Measurements from ENCODE around the gene SAMD14. TPM values are rescaled to one million over a fixed set of nuclear protein-coding genes. Genes with fewer than 3 reads are reported as not detected.
A peak's percentile ranks its signal among the peaks of the same experiment; 100 is the strongest.

SAMD14 gene
- 1 to 10 TPM in 7 of 9 donors, under 1 TPM in 2; 0.44 to 3.9 (median 1.2) TPM for total RNA-seq
- polyA plus RNA-seq, result 1 to 10 TPM in 1 of 2 donors, under 1 TPM in 1; 0.72 to 2.8 TPM
- long read RNA-seq, donor 1, result 0 reads
- long read RNA-seq, donor 2, partial matches to known transcripts, result 3 of 7 reads
- long read RNA-seq, donor 2, other reads (novel, unspliced or antisense), result 2 of 7 reads
- long read RNA-seq, donor 3, result 0 reads

GRCh38 chr17:50129728-50130558 is at the start of gene SAMD14:
SAMD14 (minus strand) TSS chr17:50130160; CDS start chr17:50124959, 5,201 bp downstream.
- TF ChIP-seq CTCF (IDR thresholded peaks at IDR 0.05) (no peak), POLR2A (IDR thresholded peaks at IDR 0.05) (no peak)
- Histone ChIP-seq H3K27me3 (peaks cover 0 to 20% (median 0%) of the 10 kb centered on the region in 9 donors), H3K27ac (peak within 1 kb of the TSS in 1 of 12 donors; percentile 24), H3K4me3 (peak within 1 kb of the TSS; percentile 22 to 61 (median 51)), H3K36me3 (peaks cover 0 to 11% (median 7%) of the 10 kb centered on the region in 9 donors), H3K4me1 (peaks cover 0 to 58% (median 29%) of the 10 kb centered on the region in 12 donors), H3K9me3 (no peaks in the 10 kb centered on the region)
- 2 to 5% (median 3%) methylated on average over 39 to 82 of the region's 84 CpGs for WGBS, 4 donors
- intact Hi-C loops (cut with DNase I), result loop anchor here in 3 of 10 donors (5.0 kb wide), 1 partner anchor 37 kb away; the partner anchor contains the start of gene SGCA (in 3 of the 3)
- ATAC-seq (peak in 3 of 4 donors; percentile 5 to 31 (median 15)), DNase-seq (peak in 2 of 5 donors; percentile 50 to 54)

- Histone ChIP-seq H3K27me3 (no peaks in the 10 kb centered on the region), H3K27ac (peak overlapping the region; percentile 39 to 95 (median 84)), H3K36me3 (no peaks in the 10 kb centered on the region), H3K4me1 (peaks cover 0 to 56% (median 36%) of the 10 kb centered on the region in 12 donors), H3K4me3 (peak overlapping the region in 8 of 12 donors; percentile 10 to 31 (median 14)), H3K9me3 (no peaks in the 10 kb centered on the region)
- WGBS, 4 donors, result 3 to 12% (median 8%) methylated on average over 11 to 22 of the region's 22 CpGs
- DNase-seq (peak; percentile 87 to 92 (median 89)), ATAC-seq (peak; percentile 83 to 89 (median 87))
- intact Hi-C loops (cut with DNase I), result loop anchor here in 2 of 10 donors (5.0 kb wide), 2 partner anchors 66 to 76 kb away; no protein-coding TSS in a partner anchor
- TF ChIP-seq CTCF (IDR thresholded peaks at IDR 0.05), result peak; percentile 33 to 72 (median 52)
- TF ChIP-seq POLR2A (IDR thresholded peaks at IDR 0.05), result peak in 1 of 2 donors; percentile 39
Measured at GRCh38 chr17:50177983-50178834, 48.2 kb upstream of the SAMD14 start.

GRCh38 chr17:50177476-50177875 is 47.5 kb upstream of the SAMD14 start:
- H3K4me1 ChIP-seq, result peaks cover 0 to 62% (median 42%) of the 10 kb centered on the region in 12 donors

More at GRCh38 chr17:50177476-50177875, 47.5 kb upstream of the SAMD14 start:
- Histone ChIP-seq H3K36me3 (no peaks in the 10 kb centered on the region), H3K27ac (peak overlapping the region; percentile 39 to 95 (median 84)), H3K4me3 (peak overlapping the region in 2 of 12 donors; percentile 24 to 29), H3K27me3 (no peaks in the 10 kb centered on the region), H3K9me3 (no peaks in the 10 kb centered on the region)
- ATAC-seq (no peak), DNase-seq (peak in 1 of 5 donors; percentile 18)
- intact Hi-C loops (cut with DNase I), result loop anchor here in 2 of 10 donors (5.0 kb wide), 2 partner anchors 65 to 75 kb away; no protein-coding TSS in a partner anchor
- TF ChIP-seq POLR2A (IDR thresholded peaks at IDR 0.05), result no peak
- no peak for TF ChIP-seq CTCF (IDR thresholded peaks at IDR 0.05)
- 83 to 90% (median 85%) methylated on average over 10 of the region's 10 CpGs for WGBS, 4 donors

Measured in heart left ventricle (tissue), 16 donors.